ENCODE results near the gene SOX12.

Gene SOX12

DNA sequence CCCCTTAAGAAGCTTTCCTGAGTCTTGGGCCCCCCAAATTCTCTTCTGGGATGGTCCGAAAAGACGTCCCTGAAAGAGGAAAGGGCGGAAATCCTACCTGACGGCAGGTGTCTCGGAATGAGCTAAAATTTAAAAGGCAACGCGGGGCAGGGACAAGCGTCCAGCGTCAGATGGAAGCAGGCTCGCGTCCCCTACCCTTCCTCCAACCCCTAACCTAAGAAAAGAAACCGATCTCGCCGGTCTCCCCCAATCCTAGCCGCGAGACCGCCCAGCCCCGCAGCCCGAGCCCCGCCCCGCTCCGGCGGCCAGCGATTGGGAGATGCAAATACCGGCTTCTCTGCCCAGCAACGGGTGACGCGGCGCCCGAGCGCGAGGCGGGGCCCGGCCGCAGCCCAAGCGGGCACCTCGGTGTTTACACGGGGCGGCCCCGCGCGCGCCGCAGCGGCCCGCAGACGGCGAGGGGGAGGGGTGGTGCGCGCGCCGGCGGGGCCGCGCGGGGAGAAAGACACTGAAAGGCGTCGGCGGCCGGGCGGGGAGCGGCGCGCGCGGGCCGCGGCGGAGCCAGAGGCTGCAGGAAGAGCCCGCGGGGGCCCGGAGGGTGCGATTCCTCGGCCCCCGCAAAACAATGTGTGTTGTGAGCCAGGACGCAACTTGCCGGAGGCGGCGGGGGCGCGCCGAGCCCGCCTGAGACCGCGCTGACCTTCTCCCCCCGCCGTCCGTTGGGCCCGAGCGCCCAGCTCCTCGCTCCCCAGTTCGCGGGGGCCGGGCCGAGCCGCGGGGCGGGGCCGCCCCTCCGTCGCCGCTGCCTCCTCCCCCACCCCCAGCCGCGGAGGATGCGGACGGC, at the start of gene SOX12:
Gene SOX12, plus strand, starts transcription at position 508 of the 844 bp plus-strand sequence. CDS start 373 bp downstream, outside the sequence.
- DNase-seq = peak; percentile 90

DNA sequence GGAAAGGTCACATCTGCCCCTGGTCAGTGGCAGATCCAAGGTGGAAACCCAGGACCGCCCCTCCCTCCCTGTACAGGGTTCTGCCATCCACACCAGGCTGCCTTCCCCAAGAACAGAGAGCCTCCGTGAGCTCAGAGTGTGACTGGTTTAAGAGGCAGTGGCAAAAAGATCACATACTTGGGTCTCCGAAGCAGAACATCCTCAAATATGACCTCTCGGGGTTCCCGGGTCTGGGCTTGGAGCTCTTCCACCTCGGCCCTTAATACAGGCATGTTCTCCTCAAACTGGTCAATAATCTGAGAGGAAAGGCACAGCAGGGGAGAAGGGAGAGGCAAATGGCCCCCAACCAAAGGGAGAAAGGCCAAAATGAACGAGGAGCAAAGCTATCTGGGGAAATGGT, 49.6 kb upstream of the SOX12 start:
- DNase-seq = no peak

DNA sequence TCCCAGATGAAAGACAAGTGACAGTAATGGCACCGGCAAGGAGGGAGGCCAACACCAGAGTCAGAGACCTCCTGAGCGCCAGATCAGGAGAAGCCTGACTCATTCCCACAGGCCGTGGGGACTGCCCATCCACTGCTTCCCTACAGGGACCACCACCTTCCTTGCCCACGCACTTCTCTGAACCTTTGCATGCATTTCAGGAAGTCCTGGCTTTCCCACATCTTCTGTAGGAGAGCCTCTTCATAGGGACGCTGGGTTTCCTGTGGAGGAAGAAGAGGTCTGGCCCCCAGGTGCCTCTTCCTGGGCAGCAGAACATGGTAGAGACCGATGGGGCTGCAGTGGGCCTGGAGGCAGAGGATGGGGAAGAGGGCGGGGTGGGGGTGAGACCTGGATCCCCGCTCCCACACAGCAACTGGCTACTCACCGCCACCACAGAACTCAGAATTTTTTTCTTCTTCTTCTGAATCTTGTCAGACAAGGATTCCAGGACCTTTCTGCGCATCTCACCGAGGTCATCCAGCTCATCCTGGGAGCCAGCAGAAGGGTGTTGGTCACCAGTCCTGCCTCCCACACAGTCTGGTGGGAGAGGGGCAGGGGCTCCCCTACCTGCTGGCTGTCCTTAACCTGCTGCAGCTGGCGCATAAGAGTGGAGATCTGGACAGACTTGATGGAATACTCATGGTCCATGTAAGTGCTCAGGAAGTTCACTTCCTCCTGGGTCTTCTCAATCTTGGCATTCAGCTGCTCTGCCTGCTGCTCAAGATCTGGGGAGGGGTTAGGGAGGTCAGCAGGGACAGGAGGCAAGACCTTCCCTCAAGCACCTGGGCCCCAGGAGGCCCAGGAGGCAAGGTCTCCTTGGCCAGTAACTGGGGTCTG, 48.5 kb upstream of the SOX12 start:
- DNase-seq = no peak

DNA sequence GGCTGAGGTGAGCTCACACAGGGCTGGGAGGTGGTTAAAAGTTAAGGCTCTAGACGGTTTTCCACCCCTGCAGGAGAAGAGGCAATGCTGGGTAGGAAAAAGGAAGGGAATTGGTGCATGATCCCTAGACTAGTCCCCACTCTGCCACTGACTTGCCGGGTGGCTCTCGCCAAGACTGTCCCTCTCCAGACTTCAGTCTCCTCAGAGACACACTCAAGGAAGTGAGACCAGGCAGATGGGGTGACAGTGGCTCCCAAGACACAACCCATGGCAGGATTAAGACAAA, 47.9 kb upstream of the SOX12 start:
- DNase-seq = no peak

DNA sequence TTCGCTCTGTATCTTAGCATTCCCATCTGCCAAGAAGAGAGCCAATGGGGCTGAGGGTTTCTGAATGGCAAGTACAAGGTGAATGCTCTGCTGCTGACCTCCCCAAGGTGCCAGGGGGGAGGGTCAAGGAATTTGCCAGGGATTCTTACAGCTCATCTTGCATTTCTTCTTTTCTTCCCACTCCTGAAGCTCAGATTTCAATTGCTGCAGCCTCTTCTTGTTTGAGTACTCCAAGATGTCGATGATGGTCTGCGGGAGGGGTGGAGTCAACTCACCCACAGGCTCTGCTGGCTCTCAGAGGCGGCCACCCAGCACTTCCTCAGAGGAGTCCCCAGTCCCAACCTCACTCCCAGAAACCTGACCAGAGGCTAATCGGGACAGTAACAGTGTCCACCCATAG, 47.2 kb upstream of the SOX12 start:
- no peak for DNase-seq

DNA sequence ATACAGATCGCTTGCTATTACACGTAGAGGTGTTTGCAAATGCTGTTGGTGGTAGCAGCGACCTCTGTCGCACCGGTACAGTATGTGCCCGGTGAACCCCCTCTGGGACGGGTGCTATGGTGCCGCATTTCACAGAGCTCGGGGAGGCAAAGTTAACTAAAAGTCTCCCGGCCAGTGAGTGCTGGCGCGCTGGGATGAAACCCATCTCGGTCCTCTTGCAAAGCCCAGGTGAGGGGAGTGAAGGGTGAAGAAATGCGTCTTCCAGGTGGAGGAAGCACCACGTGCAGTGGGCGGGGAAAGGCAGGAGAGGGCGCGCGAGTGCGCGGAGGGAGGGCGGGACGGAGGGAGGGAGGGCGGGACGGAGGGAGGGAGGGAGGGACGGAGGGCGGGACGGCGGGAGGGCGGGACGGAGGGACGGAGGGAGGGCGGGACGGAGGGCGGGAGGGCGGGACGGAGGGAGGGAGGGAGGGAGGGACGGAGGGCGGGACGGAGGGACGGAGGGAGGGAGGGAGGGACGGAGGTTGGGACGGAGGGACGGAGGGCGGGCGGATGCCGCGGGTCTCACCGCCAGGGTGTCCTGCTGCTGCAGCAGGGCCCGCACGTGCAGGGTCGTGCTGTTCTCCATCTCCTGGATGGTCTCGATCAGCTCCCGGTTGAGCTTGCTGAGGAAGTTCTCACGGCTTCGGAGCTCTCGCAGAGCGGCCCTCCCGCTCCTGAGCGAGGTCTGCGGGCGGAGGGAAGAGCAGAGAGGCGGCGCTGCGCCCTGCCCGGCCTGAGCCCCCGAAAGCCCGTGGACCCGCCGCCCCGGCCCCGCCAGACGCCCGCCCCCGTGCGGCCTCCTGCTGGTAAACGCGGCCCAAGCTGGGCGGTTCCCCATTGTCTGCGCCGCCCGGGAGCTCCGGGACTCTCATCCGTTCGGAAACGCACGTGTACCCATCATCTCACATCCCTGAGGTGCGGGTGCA, 46.5 kb upstream of the SOX12 start:
- DNase-seq = no peak

DNA sequence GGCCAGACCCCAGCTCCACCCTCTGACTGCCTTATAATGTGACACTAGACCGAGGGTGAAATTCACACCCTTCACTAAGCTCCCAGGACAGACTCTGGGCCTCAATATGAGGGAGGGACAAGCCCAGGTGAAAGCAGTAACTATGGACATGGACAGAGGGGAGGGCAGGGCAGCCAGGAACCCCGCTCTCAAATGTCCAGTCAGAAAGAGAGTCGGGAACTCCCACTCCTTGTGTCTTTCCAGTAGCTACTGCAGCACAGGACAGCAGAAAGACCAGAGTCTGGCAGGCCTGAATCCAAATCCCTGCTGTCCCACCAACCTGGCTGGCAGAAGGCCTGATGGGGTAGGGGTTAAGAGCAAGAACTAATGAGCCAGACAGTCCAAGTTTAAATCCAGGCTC, 41.2 kb upstream of the SOX12 start:
- no peak for DNase-seq

DNA sequence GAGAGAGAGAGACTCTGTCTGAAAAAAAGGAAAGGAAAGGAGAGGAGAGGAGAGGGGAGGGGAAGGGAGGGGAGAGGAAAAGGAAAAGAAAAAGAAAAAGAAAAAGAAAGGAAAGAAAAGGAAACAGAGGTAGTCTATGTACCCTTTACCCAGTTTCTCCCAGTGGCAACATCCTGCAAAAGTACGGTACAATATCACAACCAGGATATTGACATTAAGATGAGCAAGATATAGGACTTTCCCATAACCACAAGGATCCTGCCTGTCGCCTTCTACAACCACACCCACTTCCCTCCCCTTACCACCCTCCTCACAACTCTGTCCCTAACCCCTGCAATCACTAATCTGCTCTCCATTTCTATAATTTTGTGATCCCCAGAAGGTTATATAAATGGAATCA, 38.8 kb upstream of the SOX12 start:
- no peak for DNase-seq

DNA sequence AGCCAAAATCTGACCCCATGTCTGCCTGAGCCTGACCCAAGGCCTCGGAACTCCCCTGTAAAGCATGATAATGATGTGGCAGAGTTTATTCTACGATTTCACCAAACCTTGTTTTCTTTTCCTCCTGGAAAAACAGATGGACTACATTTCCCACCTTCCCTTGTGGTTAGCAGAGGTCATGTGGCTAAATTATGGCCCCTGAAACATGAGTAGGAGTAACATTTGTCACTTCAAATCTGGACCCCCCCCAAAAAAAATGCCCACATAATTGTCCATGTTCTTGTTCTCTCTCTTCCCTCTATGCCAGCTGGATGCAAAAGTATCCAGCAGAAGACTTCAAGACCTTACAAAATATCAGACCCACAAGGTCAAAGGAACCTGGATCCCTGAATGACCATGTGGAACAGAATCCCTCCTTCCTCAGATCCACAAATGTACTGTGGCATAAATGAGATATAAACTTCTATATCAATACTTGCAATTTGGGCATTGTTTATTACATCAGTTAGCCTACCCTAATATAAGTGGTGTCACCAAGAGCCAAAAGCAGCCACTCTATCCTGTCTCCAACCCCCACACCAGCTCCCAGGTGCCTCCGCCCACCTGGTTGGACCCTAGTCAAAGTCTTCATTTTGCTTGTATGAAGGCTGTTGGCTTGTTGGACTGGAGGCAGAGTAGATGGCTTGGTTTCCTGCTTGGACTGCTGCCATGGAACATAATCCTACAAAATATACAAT, 36.2 kb upstream of the SOX12 start:
- DNase-seq = no peak

DNA sequence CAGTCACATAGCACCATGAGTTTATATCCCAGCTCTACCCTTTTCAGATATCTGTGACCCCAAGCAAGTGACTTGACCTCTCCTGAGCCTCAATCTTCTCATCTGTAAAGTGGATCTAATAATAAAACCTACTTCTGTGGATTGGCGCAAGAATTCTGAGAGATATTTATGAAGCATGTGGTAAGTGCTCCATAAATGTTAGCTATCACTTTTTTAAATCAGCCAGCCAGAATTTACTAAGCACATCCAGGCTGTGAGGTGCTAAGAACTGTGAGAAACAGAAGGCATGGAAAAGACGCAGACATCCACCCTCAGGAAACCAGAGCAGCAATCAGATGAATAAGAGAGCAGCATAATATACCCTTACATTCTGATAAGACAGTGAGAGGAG, 35.7 kb upstream of the SOX12 start:
- DNase-seq = no peak

DNA sequence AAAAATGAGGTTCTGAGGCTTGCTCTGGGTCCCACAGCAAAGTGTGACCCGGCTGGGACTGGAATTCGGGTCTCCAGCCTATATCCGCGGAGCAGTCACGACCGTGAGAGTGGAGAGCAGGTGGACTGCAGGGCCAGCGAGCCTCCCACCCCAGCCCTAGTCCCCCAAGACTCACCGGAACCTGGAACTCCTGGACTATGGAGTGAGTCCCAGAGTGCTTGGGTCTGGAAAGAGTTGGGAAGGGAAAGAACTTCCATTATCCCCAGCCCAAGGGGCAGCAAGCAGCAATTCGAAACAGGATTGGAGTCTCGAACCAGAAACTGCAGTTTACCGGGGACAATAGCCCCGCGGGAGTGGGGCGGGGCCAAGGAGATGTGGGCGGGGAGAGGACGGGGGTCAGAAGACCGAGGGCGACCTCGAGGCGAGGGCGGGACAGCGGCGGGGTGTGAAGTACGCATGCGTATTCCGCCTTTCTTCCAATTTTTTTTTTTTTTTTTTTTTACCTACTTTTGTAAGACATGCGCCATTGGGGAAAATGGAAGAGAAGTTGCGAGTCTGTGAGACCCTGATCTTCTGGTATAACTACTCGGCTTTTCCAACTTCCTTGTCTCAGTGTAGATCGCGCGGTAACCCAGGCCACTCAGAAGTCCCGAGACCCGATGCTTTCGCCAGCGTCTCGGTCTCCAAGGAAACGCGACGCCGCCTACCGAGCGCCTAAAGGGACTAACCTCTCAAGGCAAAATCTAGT, 35.1 kb upstream of the SOX12 start, which contains the start of gene C20orf96:
Gene C20orf96, minus strand, starts transcription at position 667 of the 748 bp plus-strand sequence. Its CDS starts 140 bp downstream, at position 527.
- peak; percentile 90 for DNase-seq

DNA sequence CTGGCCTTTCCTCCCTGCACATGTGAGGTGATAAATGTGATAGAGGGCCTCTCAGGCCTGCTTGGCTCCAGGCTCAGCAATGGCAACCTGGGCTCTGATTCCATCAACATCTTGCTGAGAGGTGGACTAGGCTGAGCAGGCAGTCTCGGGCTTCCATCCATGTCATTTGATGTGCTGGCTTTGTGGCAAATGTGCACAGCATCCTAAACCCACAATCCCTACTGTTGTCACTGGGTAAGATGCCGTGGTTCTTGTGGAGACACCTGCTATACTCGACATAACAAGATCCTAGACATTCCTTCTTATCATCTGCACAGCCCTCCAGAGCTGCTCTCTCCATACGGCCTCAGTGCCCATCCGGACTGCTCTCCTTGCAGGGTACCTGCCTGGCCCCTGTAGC, 30.8 kb upstream of the SOX12 start:
- no peak for DNase-seq

DNA sequence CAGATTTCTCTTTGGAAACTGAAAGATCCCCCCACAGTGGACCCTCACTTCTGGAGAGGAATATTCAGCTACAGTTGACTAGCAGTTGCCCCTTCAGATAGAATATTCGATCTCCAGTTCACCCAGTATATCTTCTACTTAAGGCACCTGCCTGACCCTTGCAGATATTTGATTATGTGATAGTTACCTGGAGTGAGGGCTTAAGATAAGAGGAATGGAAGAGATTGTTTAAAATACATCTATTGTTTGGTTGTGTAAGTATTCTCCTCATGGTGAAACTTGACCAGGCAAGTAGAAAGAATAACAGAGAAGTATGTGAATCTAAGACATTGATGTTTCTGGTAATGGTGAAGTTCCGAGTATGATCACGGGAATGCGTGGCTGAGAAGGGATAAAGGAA, 29.5 kb upstream of the SOX12 start:
- no peak for DNase-seq

DNA sequence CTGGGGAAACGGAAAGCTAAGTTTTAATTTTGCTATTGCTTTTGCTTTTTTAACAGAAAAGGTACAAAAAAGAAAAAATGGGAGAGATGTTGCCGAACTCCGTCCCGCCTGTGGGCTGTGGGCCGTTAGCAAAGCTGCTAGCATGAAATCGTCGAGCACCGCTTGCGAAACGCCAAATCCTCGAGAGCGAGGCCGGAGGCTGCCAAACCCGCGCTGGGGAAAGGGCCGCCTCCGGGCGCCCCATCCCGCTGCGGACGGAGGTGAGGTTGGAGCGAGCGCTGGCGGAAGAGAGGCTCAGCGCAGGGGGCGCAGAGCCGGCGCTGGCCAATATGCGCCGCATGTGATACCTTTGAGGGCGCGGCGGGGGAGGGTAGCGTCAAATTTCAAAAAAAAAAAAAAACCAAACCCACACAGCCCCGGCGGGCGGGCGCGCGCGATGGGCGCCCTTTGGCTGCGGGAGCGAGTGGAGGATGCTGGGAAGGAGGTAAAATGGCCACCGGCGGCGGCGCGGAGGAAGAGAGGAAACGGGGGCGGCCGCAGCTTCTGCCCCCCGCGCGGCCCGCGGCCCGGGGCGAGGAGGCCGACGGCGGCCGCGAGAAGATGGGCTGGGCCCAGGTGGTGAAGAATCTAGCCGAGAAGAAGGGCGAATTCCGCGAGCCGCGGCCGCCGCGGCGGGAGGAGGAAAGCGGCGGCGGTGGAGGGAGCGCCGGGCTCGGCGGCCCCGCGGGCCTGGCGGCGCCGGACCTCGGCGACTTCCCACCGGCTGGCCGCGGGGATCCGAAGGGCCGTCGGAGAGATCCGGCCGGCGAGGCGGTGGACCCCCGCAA, 28.0 kb upstream of the SOX12 start, which contains the start of gene ZCCHC3:
Gene ZCCHC3, plus strand, starts transcription at position 473 of the 827 bp plus-strand sequence. Its CDS starts 17 bp downstream, at position 490.
- peak; percentile 94 for DNase-seq

DNA sequence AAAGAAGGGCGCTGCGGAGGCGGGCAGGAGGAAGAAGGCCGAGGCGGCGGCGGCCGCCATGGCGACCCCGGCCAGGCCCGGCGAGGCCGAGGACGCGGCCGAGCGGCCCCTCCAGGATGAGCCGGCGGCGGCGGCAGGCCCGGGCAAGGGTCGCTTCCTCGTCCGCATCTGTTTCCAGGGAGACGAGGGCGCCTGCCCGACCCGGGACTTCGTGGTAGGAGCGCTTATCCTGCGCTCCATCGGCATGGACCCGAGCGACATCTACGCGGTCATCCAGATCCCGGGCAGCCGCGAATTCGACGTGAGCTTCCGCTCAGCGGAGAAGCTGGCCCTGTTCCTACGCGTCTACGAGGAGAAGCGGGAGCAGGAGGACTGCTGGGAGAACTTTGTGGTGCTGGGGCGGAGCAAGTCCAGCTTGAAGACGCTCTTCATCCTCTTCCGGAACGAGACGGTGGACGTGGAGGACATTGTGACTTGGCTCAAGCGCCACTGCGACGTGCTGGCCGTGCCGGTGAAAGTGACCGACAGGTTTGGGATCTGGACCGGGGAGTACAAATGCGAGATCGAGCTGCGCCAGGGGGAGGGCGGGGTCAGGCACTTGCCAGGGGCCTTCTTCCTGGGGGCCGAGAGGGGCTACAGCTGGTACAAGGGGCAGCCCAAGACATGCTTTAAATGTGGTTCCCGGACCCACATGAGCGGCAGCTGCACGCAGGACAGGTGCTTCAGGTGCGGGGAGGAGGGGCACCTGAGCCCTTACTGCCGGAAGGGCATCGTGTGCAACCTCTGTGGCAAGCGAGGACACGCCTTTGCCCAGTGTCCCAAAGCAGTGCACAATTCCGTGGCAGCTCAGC, 27.2 kb upstream of the SOX12 start:
- DNase-seq = peak; percentile 75

DNA sequence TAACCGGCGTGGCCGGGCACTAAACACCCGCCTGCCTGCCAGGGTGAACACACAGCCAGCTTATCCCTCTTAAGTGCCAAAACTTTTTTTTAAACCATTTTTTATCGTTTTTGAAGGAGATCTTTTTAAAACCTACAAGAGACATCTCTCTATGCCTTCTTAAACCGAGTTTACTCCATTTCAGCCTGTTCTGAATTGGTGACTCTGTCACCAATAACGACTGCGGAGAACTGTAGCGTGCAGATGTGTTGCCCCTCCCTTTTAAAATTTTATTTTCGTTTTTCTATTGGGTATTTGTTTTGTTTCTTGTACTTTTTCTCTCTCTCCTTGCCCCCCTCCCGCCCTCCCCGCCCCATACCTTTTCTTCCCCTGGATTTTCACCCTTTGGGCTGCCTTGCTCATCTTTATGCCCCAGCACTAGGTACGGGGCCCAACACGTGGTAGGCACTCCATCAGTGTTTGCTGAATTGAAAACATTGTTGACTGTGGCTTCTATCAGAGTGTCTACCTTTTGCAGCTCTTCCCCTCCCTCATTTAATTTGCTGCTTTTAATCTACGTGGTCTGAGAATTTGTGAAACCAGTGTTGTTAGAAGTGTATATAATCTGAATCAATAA, 26.5 kb upstream of the SOX12 start:
- DNase-seq = no peak

DNA sequence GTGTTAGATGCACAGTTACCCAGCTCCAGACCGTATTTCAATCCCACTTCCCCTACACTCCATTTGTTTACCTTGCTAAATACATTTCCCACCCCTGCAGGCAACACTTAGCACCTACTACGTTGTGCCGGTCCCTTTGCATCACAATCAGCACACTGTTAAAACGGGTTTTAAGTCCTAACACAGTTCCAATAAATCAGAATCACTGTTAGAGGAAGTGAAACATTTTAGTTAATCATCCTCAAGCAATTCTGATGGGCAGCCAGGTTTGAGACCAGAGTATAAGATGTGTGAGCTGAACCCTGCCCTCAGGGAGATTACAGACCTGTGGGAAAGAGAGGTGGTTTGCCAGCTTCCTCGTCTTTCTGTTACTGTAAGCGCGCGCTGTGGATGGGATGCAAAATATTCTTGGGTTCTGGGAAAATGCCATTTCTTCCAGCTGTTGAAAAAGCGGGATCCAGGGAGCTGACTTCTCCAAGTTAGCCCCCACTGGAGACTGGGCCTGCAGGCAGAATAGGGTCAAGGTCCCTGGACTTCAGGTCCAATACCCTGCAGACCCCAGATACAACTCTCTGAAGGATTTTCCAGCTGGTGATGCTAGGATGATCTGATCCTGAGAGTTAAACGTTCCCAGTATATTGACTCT, 24.9 kb upstream of the SOX12 start:
- no peak for DNase-seq

All from NCI-H1105 (cell line).